Measurements from ENCODE around the gene CERS2.

GRCh38 chr1:150970808-150971582 lies 3.6 kb downstream of the CERS2 start:
- TF ChIP-seq CTCF (conservative IDR thresholded peaks at IDR 0.05 in 1 of 2, IDR thresholded peaks at IDR 0.05 in 1 of 2; ENCODE audit: extremely low read depth in 1 of 2, insufficient read depth in 1 of 2, low read depth in 1 of 2, low read length in 2 of 2) (no peak), EZH2 (IDR thresholded peaks at IDR 0.05; ENCODE audit: borderline replicate concordance, low read length) (no peak)

Measured in mammary epithelial cell (primary cell).